BE2C (cell line): ENCODE measurements around the gene SNX33.
A peak's percentile ranks its signal among the peaks of the same experiment; 100 is the strongest.
"Not testable (repeated sequence)": the region's sequence is repeated elsewhere in the genome, so short reads cannot be mapped to it uniquely, and the experiment has no call there.

Experiments
- DNase-seq: peaks from one replicate; pipeline ENCODE4 v3.0.0-alpha.2; 2020
- H3K27me3 ChIP-seq: fragments of 250-450 bp; sonication (Bioruptor Pico); 2 replicates; pipeline ENCODE4 v1.5.1; 2020; ENCODE audit warnings: mild to moderate bottlenecking
- H3K36me3 ChIP-seq: fragments of 250-450 bp; sonication (Bioruptor Pico); 2 replicates; pipeline ENCODE4 v1.5.1; 2020; ENCODE audit warnings: mild to moderate bottlenecking
- H3K4me1 ChIP-seq: fragments of 250-450 bp; sonication (Bioruptor Pico); 2 replicates; pipeline ENCODE4 v1.5.1; 2020
- H3K4me3 ChIP-seq: 2 replicates; pipeline ENCODE4 v1.5.1; 2011; ENCODE audit warnings: low read depth, low read length
- H3K9me3 ChIP-seq: fragments of 250-450 bp; sonication (Bioruptor Pico); 2 replicates; pipeline ENCODE4 v1.5.1; 2020
- CTCF ChIP-seq: IDR thresholded peaks from 2 replicates; pipeline ENCODE4 v1.5.1; 2012; ENCODE audit warnings: mild to moderate bottlenecking, low read depth, low read length

The SNX33 gene

GRCh38 chr15:75696854-75697259 is 49.1 kb downstream of the SNX33 start:
- Histone ChIP-seq H3K36me3 (no peaks in the 10 kb centered on the region), H3K9me3 (no peaks in the 10 kb centered on the region), H3K4me1 (peaks cover 72% of the 10 kb centered on the region), H3K4me3 (no peak overlapping the region), H3K27me3 (no peaks in the 10 kb centered on the region)
- TF ChIP-seq CTCF, result no peak
- DNase-seq, result peak; percentile 71

GRCh38 chr15:75697523-75697922 is 49.8 kb downstream of the SNX33 start:
- H3K36me3 ChIP-seq, result no peaks in the 10 kb centered on the region
- no peak for DNase-seq
- H3K4me3 ChIP-seq, result no peak overlapping the region
- no peaks in the 10 kb centered on the region for H3K9me3 ChIP-seq
- no peak for TF ChIP-seq CTCF
- peaks cover 79% of the 10 kb centered on the region for H3K4me1 ChIP-seq
- H3K27me3 ChIP-seq, result no peaks in the 10 kb centered on the region

GRCh38 chr15:75697974-75698747 is 50.4 kb downstream of the SNX33 start:
- not testable (repeated sequence) for H3K4me3 ChIP-seq, H3K27me3 ChIP-seq, DNase-seq, H3K36me3 ChIP-seq, H3K9me3 ChIP-seq
- H3K4me1 ChIP-seq, result peaks cover 78% of the 10 kb centered on the region

DNA sequence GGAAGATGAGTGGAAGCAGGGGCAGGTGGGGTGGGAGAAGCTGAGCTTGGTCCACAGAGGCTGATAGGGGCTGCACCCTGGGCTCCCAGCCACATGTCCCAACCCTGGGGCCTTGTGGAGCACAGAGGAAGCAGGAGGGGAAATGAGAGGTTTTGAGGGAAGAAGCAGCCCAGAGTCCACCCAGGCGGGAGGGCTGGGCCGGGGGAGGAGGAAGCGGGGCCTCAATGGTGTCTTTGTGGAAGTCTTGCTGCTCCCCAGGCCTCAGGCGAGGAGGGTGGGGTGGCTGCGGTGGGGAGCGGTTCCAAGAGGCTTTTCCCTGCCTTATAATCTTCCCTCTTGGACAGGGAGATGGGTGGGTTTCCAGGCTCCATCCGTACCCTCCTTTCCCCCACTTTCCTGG is 51.8 kb downstream of the SNX33 start:
- H3K4me1 ChIP-seq, result peaks cover 75% of the 10 kb centered on the region
- not testable (repeated sequence) for H3K36me3 ChIP-seq, H3K9me3 ChIP-seq, H3K27me3 ChIP-seq, H3K4me3 ChIP-seq, DNase-seq

- not testable (repeated sequence) for H3K27me3 ChIP-seq, H3K4me3 ChIP-seq, H3K36me3 ChIP-seq, H3K9me3 ChIP-seq
- peak; percentile 95 for DNase-seq
- peaks cover 70% of the 10 kb centered on the region for H3K4me1 ChIP-seq
These were observed 52.5 kb downstream of the SNX33 start for GRCh38 chr15:75699961-75700874.

DNA sequence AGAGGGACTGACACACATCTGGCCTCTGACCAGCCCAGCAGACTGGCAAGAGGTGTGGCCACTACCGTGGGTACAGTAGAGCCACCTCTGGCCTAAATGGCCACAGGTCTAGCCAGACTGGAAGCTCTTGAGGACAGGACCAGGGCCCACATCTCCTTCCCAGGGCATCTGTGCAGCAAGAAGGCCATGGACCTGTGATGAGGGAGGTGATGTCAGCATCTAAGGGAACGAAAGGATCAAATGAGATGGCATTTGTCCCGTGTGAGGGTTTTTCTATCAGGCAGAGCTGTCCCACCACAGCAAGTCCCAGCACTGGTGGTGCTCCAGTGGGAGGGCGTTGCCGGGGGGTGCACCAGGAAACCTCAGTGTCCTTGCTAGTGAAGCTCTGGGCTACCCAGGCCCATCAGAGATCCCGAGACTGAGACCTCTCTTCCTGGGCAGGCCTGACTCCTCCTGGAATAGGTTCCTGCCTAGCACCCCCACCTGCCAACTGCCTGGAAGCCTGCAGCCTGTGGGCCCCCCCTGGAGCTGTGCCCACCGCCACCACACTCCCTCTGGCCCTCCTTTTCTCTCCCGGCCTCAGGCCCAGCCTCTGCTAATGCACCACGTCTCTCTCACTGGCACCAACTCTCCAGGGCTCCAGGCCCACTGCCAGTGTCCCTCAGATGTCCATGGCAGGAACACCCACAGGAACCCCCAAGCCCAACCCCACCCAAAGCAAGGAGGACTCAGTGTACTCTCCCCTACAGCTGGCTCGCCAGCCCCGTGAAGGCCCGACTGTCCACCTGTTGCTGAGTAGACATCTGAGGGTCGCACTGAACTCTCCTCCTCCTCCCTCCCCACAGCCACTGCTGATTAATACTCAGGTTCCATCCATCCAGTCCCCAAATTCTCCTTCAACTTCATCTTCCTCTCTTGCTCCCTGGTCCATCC is 53.6 kb downstream of the SNX33 start:
- not testable (repeated sequence) for H3K27me3 ChIP-seq, H3K36me3 ChIP-seq, H3K4me3 ChIP-seq, H3K9me3 ChIP-seq, DNase-seq
- peaks cover 69% of the 10 kb centered on the region for H3K4me1 ChIP-seq

DNA sequence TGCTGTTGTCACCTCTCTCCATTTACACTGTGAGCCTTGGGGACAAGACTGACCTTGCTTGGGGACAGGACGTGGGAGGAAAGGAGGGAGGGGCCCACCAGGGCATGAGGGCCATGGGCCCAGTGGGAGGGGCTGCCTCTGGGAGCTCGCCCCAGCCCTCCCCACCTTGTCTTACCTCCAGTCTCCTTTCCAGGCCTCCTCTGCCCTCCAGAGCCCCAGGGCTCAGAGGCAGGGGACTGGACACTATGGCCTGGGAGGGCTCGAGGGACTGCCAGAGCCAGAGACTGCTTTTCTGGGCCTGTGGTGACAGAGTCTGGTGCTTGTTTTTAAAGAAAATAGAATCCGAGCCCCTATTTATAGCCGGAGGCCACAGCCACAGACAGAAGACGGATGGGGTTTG is 54.7 kb downstream of the SNX33 start:
- Histone ChIP-seq H3K4me3 (no peak overlapping the region), H3K9me3 (no peaks in the 10 kb centered on the region), H3K27me3 (no peaks in the 10 kb centered on the region), H3K36me3 (no peaks in the 10 kb centered on the region), H3K4me1 (peaks cover 59% of the 10 kb centered on the region)
- TF ChIP-seq CTCF, result no peak
- no peak for DNase-seq

DNA sequence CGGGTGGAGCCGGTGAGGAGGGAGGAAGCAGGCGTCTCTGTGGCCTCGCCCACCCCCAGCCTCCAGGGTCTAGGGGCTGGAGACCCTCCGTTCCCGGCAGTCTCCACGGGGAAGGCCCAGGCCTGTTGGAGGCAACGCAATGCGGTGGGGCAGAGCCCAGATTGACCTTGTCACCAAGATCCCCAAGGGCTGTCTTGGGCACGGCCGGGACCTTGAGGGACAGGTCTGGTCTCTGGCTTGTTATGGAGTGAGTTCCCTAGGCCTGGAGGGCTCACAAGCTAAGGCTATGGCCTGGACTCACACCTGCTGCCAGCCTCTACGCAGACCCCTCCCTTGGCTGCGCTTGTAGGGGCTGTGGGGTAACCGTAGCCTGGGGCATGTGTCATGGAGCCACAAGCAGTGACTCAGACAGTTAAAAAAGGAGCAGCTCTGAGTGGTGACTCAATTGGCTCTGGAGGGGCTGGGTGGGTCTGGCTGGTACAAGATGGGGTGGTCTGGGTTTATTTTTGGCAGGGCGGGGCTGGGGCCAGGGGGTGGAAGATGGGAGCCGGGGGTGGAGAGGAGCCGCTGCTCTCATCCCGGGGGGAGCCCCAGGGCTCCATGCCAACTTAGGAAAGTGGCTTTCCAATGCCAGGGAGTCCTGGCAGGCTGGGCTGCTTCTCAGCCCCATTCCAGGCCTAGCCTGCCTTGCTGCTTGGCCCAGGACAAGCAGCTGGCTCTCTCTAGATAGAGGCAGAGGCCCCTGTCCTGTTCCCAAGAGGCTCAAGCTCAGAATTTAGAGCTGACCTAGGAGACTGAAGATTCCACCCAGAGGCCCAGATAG is 55.9 kb downstream of the SNX33 start:
- peaks cover 50% of the 10 kb centered on the region for H3K4me1 ChIP-seq
- not testable (repeated sequence) for H3K9me3 ChIP-seq, H3K36me3 ChIP-seq, DNase-seq, H3K4me3 ChIP-seq, H3K27me3 ChIP-seq
